Measurements from ENCODE around the gene PLEKHG5.
"Not testable (repeated sequence)": the region's sequence is repeated elsewhere in the genome, so short reads cannot be mapped to it uniquely, and the experiment has no call there.

Gene PLEKHG5

DNA sequence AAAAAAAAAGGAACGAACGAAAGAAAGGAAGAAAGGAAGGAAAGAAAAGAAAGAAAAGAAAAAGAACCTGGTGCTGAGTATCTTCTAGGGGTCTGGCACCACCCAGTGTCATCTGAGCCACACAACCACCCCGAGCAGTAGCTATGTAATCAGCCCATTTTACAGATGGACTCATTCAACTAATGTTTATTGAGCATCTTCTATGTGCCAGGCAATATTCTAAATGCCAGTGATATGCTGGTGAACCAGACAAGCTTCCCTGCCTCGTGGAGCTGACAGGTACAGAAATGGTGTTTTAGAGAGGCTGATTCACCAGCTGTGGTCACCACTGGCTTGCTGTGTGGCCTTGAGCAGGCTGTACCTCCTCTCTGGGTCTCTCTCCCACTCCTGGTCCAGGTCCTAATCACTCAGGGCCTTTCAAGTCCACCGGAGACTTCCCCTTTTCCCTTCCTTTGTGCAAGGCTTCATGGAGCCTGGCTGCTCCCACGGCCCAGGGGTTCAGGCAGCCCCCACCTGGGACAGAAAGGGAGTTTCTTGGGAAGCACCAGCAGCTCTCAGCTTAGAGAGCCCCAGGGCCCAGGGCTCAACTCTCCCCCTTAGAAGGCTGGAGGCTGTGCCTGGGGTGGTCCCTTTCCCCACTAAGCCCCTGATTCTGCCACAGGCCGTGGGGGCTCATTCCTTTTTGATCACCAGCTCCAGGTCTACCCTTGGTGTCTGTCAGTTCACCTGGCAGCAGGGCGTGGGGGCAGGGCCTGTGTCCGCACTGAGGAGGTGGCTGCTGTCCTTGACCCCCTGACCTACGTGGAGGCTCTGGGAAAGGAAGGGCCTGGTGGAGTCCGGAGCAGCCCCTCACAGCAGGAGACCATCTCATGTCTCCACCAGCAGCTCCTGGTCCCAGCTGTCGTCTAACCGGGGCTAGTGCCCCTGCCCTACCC is 59.6 kb downstream of the PLEKHG5 start:
- intact Hi-C loops (cut with DNase I): loop anchor here (10.0 kb wide), 1 partner anchor 187 kb away; the partner anchor contains the start of gene HES3
- not testable (repeated sequence) for DNase-seq

DNA sequence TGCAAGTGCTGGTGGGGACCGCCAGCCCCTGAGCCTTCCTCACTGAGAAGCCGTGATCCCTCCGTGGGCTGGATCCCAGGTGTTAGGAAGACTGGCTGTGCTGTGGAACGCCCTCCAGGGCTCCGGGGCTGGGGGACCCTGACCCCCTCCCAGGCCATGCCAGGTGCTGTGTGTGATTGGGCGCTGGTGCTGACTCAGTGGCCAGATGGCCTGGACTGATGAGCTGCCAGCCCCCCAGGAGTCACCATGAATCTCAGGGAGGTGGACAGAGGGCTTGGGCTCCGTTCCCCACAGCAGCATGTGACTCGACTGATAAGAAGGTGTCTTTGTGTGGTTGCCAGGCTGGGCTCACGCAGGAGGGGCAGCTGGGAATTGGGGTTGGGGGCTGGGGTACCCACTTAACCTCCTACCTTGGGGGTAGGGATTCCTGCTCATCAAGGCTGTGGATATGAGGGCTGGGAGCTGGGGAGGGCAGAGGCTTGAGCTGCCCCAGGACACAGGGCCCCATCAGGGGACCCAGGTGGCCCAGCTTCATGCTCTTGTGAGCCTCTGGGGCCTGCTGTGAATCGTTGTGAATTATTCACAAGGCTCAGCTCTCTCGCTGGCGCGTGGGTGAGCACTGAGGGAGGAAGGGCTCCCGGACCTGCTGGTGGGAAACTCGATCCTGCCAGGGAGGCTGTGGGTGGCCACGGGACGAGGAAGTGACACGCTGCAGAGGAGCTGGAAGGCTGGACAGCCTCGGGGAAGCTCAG is 61.6 kb downstream of the PLEKHG5 start:
- intact Hi-C loops (cut with DNase I): loop anchor here (10.0 kb wide), 1 partner anchor 185 kb away; the partner anchor contains the start of gene HES3
- peak in 8 of 10 donors; percentile 40 to 95 (median 72) for DNase-seq

DNA sequence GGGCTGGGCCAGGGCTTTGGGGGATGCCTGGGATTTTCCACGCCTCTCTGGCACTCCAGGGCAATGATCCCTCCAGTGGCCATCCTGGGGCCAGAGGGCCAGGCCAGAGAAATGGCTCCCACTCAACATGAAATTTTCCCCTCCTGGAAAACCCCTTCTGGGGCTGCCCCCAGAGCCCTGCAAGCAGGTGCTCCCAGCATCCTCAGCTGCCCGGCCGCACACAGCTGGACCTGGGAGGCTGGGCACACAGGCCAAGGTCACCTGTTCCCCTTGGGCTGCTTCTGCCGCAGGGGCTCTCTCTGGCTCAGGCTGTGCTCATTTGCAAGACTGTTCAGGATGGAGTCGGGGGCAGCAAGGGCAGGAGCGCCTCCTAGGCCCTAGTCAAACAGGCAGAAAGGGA is 63.0 kb downstream of the PLEKHG5 start:
- intact Hi-C loops (cut with DNase I); DNase-seq: not testable (repeated sequence)

DNA sequence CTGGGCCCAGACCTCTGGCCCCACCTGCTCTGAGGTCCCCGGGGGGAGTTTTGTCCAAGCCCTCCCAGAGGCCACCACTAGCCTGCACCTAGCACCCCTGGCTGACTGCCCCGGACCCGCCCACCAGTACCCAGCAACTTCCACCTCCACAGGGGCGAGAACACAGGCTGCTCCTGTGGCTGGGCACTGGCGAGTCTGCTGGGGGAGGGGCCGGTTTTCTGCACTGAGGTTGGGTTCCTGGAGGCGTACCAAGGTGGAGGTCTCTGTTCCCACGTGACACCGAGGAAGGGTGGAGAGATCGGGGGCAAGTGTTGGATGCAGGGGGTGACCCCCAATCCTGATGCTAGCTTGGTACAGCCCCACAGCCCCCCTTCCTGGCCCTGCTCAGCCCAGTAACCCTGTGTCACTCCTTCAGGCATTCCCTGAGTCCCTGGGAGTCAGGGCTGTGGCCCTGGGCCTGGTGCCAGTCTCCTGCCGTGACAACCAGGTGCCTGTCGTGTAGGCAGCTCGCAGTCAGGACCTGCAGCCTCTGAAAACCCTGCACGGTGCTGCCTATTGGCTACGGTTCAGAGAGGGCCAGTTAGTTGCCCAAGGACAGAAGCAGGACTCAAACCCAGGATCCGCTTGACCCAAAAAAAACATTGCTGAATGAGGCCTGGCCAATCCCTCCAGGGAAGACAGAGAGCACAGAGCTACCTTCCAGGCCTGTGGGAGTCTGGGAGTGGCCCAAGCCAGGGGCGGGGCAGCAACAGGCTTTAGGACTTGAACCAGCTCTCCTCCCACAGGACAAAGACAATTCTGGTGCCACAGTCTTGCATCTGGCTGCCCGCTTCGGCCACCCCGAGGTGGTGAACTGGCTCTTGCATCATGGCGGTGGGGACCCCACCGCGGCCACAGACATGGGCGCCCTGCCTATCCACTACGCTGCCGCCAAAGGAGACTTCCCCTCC is 63.8 kb downstream of the PLEKHG5 start:
- intact Hi-C loops (cut with DNase I): no loop called here
- no peak for DNase-seq

DNA sequence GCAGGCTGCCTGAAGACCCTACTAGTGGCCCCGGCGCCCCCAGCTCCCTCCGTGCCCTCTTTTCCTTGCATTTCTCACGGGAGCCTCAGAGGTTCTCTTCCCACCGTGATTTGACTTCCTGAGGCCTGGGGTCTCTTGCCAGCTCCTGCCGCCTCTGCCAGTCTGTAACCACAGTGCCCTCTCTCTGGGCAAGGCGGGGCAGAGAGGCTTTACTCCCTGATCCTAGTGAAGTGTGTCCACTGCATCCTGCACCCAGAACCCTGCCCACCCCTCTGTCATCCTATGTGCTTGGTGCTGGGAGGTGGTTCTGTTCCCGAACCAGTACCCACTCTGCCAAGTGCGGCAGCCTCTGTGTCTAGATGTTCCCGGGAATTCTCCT is 64.5 kb downstream of the PLEKHG5 start:
- intact Hi-C loops (cut with DNase I): no loop called here
- no peak for DNase-seq

DNA sequence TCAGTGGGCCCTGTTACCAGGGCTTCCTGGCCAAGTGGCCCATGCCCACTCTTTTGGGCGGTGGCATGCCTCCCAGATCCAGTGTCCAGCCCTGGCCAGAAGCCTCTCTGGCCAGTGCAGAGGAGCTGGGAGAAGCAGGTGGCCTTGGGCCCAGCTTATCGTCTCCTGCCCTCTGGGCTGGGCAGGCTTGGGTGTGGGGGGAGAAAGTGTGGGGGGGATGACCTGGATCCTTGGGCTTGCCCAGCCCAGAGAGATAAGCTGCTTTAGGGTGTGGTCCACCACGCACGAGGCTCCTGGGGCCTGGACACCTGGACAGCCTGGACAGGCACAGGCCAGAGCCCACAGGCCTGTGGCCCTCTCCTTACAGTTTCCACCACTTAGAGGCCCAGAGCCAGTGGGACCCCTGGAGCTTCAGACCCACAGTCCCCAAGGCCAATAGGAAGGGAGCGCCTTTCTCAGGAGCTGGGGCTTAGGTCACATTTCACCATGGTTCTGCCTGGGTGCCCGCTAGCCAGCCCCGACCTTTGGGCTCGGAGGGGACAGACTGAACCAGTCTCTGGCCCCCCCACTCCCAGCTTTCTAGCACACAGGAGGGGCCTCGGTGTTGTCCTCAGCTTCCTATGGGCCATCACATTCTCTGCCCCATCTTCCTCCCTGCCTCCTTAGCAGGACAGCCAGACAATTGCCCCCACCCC is 65.0 kb downstream of the PLEKHG5 start:
- intact Hi-C loops (cut with DNase I): no loop called here
- DNase-seq: no peak

DNA sequence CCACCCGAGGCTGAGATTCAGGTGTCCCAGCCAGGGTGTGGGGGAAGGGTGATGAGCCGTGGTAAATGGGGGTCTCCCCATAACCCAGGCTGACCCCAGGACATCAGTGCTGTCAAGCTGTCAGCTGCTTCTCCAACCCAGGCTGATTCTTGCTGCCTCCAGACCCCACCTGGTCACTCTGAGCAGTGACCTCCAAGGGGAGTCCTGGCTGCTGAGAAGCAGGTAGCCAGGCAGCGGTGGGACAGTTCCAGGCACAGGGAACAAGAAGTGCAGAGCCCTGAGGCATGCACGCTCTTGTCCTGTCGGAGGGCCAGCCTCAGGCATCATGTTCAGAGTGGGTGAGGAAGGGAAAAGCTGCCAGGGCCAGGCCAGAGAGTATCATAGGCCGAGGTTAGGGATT is 65.8 kb downstream of the PLEKHG5 start:
- no peak for DNase-seq
- intact Hi-C loops (cut with DNase I): no loop called here

DNA sequence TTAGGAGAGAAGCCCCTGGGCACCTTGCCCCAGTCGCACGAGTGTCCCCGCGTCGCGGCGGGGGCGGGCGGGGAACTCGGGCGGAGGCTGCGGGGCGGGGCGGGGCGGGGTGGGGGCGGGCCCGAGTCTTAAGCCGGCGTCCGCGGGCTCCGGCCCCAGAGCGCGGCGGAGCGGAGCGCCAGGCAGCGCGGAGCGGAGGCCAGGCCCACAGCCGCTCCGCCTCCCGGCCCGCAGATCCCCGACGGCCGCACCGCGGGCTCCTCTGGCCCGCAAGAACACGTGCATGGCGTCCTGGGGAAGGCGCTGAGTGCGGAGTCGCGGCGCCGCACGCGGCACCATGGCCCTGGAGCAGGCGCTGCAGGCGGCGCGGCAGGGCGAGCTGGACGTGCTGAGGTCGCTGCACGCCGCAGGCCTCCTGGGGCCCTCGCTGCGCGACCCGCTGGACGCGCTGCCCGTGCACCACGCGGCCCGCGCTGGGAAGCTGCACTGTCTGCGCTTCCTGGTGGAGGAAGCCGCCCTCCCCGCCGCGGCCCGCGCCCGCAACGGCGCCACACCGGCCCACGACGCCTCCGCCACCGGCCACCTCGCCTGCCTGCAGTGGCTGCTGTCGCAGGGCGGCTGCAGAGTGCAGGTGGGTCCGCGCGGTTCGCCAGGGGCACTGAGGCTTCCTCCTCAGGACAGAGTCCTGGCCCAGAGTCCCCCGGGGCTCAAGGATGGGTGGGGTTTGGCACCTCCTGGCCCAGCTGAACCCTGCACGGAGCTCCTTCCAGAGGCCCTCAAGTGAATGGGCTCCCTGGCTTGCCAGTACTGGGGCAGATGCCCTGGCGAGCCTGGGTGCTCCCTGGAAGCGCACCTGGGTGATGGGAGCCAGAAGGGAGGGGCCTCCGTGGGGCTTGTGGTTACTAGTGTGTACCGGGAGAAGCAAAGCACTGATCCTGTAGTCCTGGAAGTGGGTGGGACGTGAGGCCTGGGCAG is 66.6 kb downstream of the PLEKHG5 start, which contains the start of gene ESPN:
Gene ESPN (plus strand): TSS at position 158 of the 975 bp plus-strand sequence. CDS start 180 bp downstream, at position 338.
- intact Hi-C loops (cut with DNase I): no loop called here
- peak in 1 of 10 donors; percentile 65 for DNase-seq

DNA sequence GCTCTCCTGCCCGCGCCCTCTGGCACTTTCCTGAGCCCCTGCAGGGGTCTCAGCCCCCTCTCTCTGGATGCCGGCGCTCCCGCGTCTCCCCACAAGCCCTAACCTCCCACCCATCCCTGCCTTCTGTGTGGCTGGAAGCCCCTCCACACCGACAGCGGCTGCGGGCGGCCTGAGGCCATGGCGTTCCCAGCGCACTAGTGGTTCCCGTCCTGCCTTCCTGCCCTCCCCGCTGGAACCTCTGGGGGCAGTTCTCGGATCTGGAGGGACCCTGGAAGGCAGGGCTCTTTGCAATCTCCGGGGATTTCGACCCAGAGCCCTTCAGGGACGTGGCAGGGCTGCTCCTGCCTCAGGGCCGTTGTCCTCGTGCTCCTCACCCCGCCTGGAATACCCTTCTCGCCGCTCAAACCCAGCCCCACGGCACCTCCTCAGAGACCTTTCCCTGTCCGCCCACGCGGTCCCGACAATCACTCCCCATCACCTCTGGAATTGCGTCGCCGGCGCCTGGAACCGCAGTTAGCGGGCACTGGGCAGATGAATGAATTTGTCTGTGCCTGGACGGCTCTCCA is 67.4 kb downstream of the PLEKHG5 start:
- no peak for DNase-seq
- intact Hi-C loops (cut with DNase I): no loop called here

DNA sequence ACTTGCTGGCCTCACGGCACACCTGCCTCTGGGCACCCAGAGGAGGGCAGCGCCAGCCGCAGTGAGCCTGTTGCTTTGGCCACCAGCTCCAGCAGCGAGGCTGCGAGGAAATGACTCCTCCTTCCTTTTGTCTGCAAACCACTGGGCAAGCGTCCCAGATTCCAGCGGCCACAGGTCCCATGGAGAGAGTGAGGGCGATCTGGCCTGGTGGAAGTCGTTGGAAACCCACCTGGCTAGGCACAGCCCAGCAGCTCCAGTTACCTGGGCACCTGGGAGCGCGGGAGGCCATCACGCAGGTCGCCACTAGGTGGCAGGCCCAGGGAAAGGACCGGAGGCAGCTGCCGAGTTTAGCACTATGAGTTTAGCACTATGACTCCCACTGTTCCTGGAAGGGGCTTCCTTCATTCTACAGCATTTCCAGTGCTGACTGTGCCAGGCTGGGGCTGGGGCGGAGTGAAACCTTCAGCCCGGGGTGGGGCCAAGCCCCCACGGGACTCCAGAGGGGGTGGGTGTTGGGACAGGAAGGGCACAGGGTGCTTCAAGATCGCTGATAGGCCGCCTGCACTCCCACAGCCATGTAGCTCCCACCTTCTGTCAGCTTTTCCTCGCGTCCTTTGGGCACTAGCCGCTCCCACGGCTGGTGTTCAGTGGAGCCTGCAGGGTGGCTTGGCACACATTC is 68.0 kb downstream of the PLEKHG5 start:
- intact Hi-C loops (cut with DNase I): no loop called here
- peak in 3 of 10 donors; percentile 18 to 37 (median 23) for DNase-seq

DNA sequence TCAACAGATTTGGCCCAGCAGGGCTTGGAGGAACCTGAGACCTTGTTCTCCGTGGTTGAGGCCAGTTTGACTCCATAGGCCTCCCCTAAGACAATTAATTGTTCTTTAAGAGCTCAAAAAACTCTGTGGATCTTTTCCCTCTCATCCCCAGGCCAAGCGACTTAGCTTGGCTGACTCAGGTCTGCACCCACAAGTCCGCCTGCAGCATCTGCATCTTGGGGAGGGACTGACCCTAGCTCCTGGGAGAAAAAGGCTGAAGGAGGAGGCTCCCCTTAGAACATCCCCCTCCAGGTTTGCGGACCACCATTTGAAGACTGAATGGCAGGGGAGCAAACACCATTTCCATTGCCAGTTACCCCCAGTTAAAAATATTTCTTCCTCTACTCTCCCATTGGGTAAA is 70.2 kb downstream of the PLEKHG5 start:
- intact Hi-C loops (cut with DNase I): no loop called here

DNA sequence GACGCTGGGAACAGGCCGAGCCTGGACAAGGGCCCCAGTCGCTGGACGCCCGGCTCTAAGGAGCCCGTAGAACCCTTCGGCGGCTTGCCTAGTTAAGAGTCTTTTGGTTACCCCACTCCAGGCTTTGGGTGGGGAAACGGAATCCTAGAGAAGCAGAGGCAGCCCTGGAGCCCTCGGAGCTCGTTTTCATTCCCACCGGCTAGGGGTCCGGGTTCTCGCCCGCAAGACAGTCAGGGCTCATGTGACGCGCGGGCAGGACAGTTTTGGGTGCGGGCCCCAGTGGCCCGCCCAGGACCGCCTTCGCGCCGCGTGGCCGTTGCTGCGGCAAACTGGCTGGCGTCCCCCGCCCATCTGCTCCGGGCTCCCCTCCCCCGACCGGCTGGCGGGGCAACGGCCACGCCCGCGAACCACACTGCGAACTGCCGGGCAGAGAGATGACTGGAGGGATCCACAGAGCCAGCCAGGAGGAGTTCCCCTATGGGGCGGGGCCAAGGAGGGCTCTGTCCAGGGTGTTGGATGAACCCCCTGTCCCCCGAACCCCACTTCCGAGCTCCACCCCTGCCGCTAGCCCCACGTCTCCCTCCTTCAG is 70.9 kb downstream of the PLEKHG5 start:
- intact Hi-C loops (cut with DNase I): no loop called here
- no peak for DNase-seq

More for the DNA sequence above, 70.2 kb downstream of the PLEKHG5 start:
- no peak for DNase-seq

DNA sequence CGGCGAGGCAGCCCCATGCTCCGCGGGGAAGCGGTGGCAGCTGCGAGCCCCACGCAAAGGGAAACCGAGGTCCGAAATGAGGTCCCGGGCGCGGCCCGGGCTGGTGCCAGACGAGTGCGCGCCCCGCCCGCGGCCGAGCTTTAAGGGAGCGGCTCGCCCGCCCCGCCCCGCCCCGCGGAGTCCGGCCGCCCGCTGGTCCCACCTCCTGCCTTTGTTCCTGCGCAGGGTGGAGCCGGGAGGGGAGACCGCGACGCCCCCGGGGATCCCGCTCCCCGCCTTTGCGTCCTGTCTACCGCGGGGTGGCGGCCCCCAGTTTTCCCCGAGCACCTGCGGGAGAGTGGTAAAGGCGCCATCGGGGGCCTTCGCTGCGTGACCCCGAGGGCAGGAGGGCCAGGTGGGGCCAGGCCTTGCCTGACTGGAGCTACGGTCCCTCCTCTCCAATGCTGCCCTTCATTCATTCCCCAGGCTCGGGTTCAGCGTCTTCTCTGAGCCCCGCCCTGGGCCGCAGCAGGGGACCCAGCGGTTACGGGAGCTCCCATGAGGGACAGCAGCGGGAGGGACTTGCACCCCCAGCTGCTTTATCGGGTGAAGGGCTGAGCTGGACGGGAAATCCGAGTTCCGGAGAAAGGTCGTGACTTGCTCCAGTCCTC is 71.5 kb downstream of the PLEKHG5 start, which contains the start of gene HES2:
Gene HES2 (minus strand): TSS at position 116 of the 650 bp plus-strand sequence. CDS start 99 bp downstream, at position 17.
- intact Hi-C loops (cut with DNase I): no loop called here
- DNase-seq: peak in 1 of 10 donors; percentile 60

DNA sequence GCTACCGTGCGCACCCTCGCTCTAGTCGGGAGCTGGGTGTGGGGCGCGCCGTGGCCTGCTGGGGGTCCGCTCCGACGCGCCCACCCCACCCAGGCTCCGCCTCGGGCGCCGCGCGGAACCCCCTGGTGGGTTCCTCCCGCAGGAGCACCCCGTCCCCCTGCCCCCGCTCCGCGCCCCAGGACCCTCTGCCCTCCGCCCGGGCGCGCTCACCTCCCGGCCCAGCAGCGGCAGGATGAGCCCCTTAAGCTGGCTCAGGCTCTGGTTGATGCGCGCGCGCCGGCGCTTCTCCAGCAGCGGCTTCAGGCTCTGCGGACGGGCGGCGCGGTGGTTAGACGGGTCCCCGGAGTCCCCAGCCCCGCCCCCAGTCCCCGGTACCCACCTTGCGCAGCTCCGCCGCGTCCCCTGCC is 72.1 kb downstream of the PLEKHG5 start:
- DNase-seq: no peak
- intact Hi-C loops (cut with DNase I): no loop called here

DNA sequence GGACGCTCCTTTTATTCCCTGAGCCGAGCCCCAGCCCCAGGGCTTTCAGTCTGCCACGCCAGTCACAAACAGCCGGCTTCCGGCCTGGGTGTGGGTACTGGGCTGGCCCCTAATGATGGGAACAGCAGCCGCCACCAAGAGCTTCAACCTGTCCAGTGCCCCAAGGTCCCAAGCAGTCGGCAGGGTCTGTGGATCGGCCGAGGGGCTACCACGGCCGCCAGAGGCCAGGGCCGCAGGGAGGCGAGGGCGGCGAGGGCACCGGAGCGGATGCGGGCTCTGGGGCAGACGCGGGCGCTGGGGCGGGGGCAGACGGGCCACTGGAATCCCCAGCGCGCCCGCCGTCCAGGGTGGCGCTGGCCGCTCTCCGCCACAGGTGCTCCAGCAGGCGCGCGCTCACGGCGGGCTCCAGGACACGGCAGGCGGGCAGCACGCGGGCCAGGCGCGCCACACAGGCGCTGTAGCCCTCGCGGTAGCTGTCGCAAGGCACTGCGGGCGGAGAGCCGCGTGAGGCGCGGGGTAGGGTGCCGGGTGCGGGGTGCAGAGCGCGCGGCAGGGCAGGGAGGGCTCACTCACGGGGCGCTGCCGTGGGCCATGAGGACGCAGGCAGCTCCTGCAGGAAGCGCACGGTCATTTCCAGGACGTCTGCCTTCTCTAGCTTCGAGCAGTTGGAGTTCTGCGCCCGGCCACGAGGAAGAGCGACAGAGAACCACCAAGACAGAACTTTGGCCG is 72.6 kb downstream of the PLEKHG5 start:
- intact Hi-C loops (cut with DNase I): no loop called here
- peak in 1 of 10 donors; percentile 55 for DNase-seq
